DND-41 (cell line): Measurements from ENCODE around the gene TLCD3B.

ENCODE experiments used
- CTCF ChIP-seq: IDR thresholded peaks from 2 replicates; pipeline ENCODE4 v1.5.1; 2012; ENCODE audit warnings: borderline replicate concordance, low read length, moderate library complexity, mild to moderate bottlenecking; ENCODE audit not compliant: poor library complexity, severe bottlenecking; ENCODE audit errors: extremely low read depth
- EZH2 ChIP-seq: IDR thresholded peaks from 3 replicates; pipeline ENCODE4 v1.6.1; 2012; ENCODE audit warnings: borderline replicate concordance, low read depth, mild to moderate bottlenecking, moderate library complexity, low read length, inconsistent platforms; ENCODE audit not compliant: severe bottlenecking

GRCh38 chr16:30022887-30023286, 8.2 kb downstream of the TLCD3B start, which contains the start of gene C16orf92:
- TF ChIP-seq CTCF (no peak), EZH2 (no peak)
